Right lobe of liver (tissue), 6 donors: ENCODE data around the gene TMPRSS9. TPM values are rescaled to one million over a fixed set of nuclear protein-coding genes. Genes with fewer than 3 reads are reported as not detected.

Experiments
- ATAC-seq, 4 donors: fragments of 200-7000 bp; cut with Tn5 transposase; one replicate each; pipeline ENCODE4 v1.9.1; 2020; ENCODE audit warnings: mild to moderate bottlenecking in 4 of 4, moderate library complexity in 4 of 4
- DNase-seq, 3 donors: peaks; one replicate each; pipeline ENCODE4 v3.0.0-alpha.2; 2020
- H3K27ac ChIP-seq, 3 donors: fragments of 200-600 bp; one replicate each; pipeline ENCODE4 v1.8.0; 2022
- H3K27me3 ChIP-seq, 2 donors: fragments of 200-600 bp; one replicate each; pipeline ENCODE4 v1.8.0; 2022
- H3K36me3 ChIP-seq, 4 donors: fragments of 200-600 bp; sonication (generic) in 1 of 4; one replicate each; pipeline versions ENCODE4 v1.5.1 to v1.8.0; 2017 to 2022; ENCODE audit warnings: control low read depth in 1 of 4
- H3K4me1 ChIP-seq, 4 donors: fragments of 200-600 bp; sonication (generic) in 1 of 4; one replicate each; pipeline versions ENCODE4 v1.5.1 to v1.8.0; 2017 to 2022; ENCODE audit warnings: control low read depth in 1 of 4
- H3K4me3 ChIP-seq, 3 donors: fragments of 200-600 bp; one replicate each; pipeline ENCODE4 v1.8.0; 2022
- H3K9me3 ChIP-seq, 4 donors: fragments of 200-600 bp; sonication (generic) in 1 of 4; one replicate each; pipeline versions ENCODE4 v1.5.1 to v1.8.0; 2017 to 2022; ENCODE audit warnings: control low read depth in 1 of 4
- CTCF ChIP-seq, 4 donors: fragments of 200-600 bp in 3 of 4; fragments of 450-650 bp in 1 of 4; IDR thresholded peaks; one replicate each; pipeline versions ENCODE4 v1.5.1 to v1.8.0; 2016 to 2022; ENCODE audit warnings: antibody characterized with exemption in 4 of 4, mild to moderate bottlenecking in 2 of 4
- POLR2A ChIP-seq: fragments of 450-650 bp; IDR thresholded peaks from one replicate; pipeline ENCODE4 v1.6.1; 2017; ENCODE audit warnings: antibody characterized with exemption, mild to moderate bottlenecking
- WGBS: methylation state at CpG from one replicate; pipeline ENCODE4 v1.1.6; 2018; ENCODE audit warnings: low coverage, low lambda C conversion rate; ENCODE audit not compliant: insufficient coverage; ENCODE audit errors: missing lambda C conversion rate; 5-methylcytosine and 5-hydroxymethylcytosine counted together
- intact Hi-C, 2 donors: fragments of 100-400 bp; cut with DNase I; formaldehyde crosslinking; loops; one replicate each; pipeline versions ENCODE4 v1.11.2 to v1.14.1; 2022
- total RNA-seq, 6 experiments: library from RNA; depleted of rRNA in 2 of 6; stranded (reverse); fragments of >200 nt in 2 of 6; fragmentation: NEBNext Ultra II Directional in 3 of 6; extraction: Animal tissue kit (Norgen Biotek cat#: 25700) in 3 of 6; gene quantifications; one replicate each; pipeline versions ENCODE4 v1.1.0 to v1.2.4, GENCODE V29; 2016 to 2023
- donor health status: DM: no; HTN: yes; CAD: no.
- donor health status: DM: no; HTN: no; CAD: no.
- donor health status: DM: no; HTN: no; CAD: no.
- donor health status: DM: no; HTN: yes; CAD: no.
- donor health status: DM: no; HTN: yes; CAD: no.

Gene TMPRSS9
- total RNA-seq, 6 experiments from 2014 or later = 0.12 to 6.7 (median 2.9) TPM

GRCh38 chr19:2449019-2449418 lies 89.0 kb downstream of the TMPRSS9 start:
- no peaks in the 10 kb centered on the region for H3K4me1 ChIP-seq
- no peaks in the 10 kb centered on the region for H3K36me3 ChIP-seq
- H3K27ac ChIP-seq = no peak overlapping the region
- no peak for TF ChIP-seq POLR2A
- TF ChIP-seq CTCF (IDR thresholded peaks at IDR 0.05) = no peak
- no peaks in the 10 kb centered on the region for H3K9me3 ChIP-seq
- DNase-seq = no peak
- no peaks in the 10 kb centered on the region for H3K27me3 ChIP-seq
- intact Hi-C loops = no loop called here
- WGBS = 93% methylated on average over 8 of the region's 11 CpGs
- no peak overlapping the region for H3K4me3 ChIP-seq
- ATAC-seq = no peak

GRCh38 chr19:2451138-2451537 lies 91.1 kb downstream of the TMPRSS9 start:
- H3K4me1 ChIP-seq = peaks cover 0 to 4% (median 0%) of the 10 kb centered on the region in 4 donors
- ATAC-seq (no peak), DNase-seq (no peak)
- no peak overlapping the region for H3K27ac ChIP-seq
- WGBS = 94% methylated on average over 3 of the region's 7 CpGs
- intact Hi-C loops = no loop called here
- no peaks in the 10 kb centered on the region for H3K9me3 ChIP-seq
- no peak overlapping the region for H3K4me3 ChIP-seq
- no peaks in the 10 kb centered on the region for H3K27me3 ChIP-seq
- TF ChIP-seq POLR2A = no peak
- H3K36me3 ChIP-seq = no peaks in the 10 kb centered on the region

GRCh38 chr19:2451741-2452140 lies 91.7 kb downstream of the TMPRSS9 start:
- Histone ChIP-seq H3K36me3 (no peaks in the 10 kb centered on the region), H3K4me1 (peaks cover 0 to 4% (median 0%) of the 10 kb centered on the region in 4 donors), H3K4me3 (no peak overlapping the region), H3K9me3 (no peaks in the 10 kb centered on the region), H3K27ac (no peak overlapping the region), H3K27me3 (no peaks in the 10 kb centered on the region)
- DNase-seq = no peak
- intact Hi-C loops = no loop called here
- ATAC-seq = no peak
- no peak for TF ChIP-seq POLR2A
- WGBS = 87% methylated on average over 3 of the region's 18 CpGs

GRCh38 chr19:2453431-2454025 lies 93.5 kb downstream of the TMPRSS9 start:
- Histone ChIP-seq H3K36me3 (no peaks in the 10 kb centered on the region), H3K27me3 (no peaks in the 10 kb centered on the region), H3K9me3 (no peaks in the 10 kb centered on the region), H3K4me1 (peaks cover 0 to 15% (median 7%) of the 10 kb centered on the region in 4 donors), H3K4me3 (no peak overlapping the region), H3K27ac (no peak overlapping the region)
- ATAC-seq = no peak
- intact Hi-C loops = no loop called here
- no peak for TF ChIP-seq CTCF (IDR thresholded peaks at IDR 0.05)
- TF ChIP-seq POLR2A = no peak
- no peak for DNase-seq
- whole genome bisulfite sequencing = 79% methylated on average over 2 of the region's 19 CpGs

- H3K27ac ChIP-seq = no peak overlapping the region
- H3K27me3 ChIP-seq = no peaks in the 10 kb centered on the region
- no peak for DNase-seq
- no peak for TF ChIP-seq CTCF (IDR thresholded peaks at IDR 0.05)
- no peak overlapping the region for H3K4me3 ChIP-seq
- H3K9me3 ChIP-seq = no peaks in the 10 kb centered on the region
- peaks cover 0 to 15% (median 7%) of the 10 kb centered on the region in 4 donors for H3K4me1 ChIP-seq
- no peak for ATAC-seq
- WGBS = 74% methylated on average over 8 of the region's 19 CpGs
- no peaks in the 10 kb centered on the region for H3K36me3 ChIP-seq
- intact Hi-C loops = no loop called here
Observed at GRCh38 chr19:2454199-2454961, 94.3 kb downstream of the TMPRSS9 start.
